Activated CD4-positive, CD25-positive, alpha-beta regulatory T cell treated with anti-CD3 and anti-CD28 coated beads, Interleukin-2, amount 50 U/mL, for 24 hours (primary cell): ENCODE measurements around the gene ACSL1.
"Not testable (repeated sequence)": the region's sequence is repeated elsewhere in the genome, so short reads cannot be mapped to it uniquely, and the experiment has no call there.

ENCODE experiments used
- ATAC-seq, 2 donors: fragments of 150-1000 bp; cut with Tn5 transposase; one replicate each; pipeline ENCODE4 v1.10.0; 2021; ENCODE audit warnings: mild to moderate bottlenecking in 1 of 2, moderate library complexity in 1 of 2

The ACSL1 gene

DNA sequence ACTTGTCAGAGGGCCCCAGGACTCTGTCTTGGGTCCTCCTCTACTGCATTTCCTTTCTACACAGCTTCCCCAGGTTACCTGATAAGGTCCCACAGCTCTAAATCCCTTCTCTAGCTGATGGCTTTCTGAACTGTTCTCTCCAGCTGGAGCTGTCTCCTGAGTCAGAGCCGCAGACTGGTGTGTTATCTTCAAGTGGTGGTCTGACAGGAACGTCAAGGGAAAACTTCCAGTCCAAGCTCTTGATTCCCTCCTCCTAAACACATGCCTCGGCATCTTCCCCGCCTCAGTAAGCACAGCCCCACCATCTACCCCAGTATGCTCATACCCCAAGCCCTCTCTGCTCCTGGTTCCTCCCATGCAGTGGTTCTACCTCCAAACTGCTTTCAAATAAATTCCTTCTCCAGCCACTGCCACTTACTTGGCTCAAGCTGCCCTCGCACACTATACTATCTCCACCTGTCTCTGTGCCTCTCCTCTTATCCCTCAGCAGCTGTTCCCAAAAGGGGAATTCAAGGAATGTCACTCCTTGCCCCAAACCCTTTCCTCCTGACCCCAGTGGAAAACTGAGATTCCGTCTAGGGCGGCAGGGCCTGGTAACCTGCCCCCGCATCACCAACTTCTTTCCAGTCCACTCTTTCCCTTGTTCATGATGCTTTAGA, 74.7 kb downstream of the ACSL1 start:
- ATAC-seq: no peak

DNA sequence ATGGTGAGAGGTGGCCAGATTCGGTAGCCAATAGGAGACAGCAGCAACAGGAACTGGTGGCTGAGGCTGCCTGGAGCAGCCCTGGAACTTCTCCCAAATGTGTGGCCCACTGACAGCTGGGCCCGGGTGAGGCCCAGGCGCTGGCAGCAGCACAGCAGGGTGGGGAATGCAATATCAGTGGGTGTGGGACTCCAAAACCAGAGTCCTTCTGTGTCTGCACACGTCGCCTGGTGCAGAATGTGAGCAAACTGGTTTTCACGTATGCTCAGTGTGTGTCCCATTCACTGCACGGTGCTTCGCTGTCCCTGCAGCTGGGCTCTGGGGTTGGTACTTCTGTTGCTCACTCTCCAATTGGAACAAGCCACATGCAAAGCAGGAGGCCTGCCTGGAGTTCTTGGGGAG, 77.5 kb downstream of the ACSL1 start:
- ATAC-seq: no peak

DNA sequence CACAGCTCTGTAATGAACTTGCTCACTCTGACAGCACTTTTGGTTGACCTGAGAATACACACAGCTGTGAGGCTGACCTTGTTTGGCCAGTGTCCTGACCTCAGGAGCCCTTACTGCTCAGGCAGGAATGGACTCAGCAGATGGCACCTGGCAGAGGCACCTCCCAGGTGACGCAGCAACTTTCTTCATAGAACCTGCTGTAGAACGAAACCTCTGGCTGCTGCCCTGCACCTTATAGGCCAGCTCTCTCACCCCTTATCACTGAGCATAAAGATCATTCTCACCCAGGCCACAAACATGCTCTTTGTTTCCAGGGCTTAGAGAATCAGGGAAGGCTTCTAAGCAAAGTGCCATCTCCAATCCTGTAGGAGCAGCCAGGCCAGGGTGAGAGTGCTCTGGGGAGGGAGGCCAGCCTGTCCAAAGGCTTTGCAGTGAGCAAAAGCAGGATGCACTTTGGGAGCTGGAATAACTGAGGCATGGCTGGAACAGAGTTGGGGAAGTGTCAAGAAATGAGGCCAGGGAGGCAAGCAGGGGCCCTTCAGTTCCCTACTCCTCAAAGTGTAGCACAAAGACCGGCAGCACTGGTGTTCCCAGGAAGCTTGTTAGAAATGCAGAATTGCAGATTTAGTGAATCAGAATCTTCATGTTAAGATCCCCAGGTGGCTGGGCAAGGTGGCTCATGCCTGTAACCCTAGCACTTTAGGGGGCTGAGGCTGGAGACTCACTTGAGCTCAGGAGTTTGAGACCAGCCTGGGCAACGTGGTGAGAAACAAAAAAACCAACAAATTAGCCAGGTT, 78.5 kb downstream of the ACSL1 start:
- ATAC-seq: no peak

DNA sequence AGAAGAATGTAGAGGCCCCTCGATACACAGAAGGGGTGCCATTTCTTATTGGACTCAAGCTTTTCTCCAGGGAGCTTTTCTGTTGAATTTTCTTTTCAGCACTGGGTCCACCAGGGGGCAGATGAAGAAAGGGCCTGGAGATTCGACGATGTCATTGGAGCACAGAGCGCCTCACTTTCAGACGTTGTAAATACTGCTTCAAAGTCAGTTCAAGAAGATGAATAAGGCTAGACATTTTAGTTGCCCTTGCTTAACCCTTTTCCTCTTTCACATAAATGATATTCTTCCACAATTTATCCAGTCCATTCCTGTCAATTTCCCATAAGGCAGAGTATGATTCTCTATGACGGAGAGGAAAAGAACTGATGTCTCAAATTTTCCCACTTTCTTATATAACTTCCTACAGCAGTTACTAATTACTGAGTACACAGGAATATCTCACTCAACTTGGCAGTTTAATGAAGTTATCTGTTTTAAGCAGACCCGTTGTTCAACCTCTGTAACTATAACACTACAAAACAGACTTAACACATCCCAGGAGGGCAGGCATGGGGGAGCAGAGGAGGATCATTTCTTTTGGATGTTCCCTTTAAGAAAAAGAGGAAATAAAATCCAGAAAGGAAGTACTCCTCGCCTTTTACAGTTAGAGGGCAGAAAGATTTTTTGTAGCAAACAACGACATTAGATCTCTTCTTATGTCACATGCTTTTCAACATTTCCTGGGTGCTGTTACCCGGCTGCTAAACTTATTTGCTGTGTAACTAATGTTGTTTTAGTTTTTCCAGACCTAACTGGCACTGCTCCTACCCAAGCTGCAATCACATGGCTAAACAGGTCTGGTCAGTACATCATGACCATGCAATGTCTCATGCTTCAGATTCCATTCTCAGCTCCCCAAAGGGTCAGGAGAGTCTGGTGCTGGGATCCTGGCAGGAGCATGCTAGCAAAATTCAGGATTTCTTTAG, 79.7 kb downstream of the ACSL1 start:
- peak; percentile 68 to 73 for ATAC-seq

DNA sequence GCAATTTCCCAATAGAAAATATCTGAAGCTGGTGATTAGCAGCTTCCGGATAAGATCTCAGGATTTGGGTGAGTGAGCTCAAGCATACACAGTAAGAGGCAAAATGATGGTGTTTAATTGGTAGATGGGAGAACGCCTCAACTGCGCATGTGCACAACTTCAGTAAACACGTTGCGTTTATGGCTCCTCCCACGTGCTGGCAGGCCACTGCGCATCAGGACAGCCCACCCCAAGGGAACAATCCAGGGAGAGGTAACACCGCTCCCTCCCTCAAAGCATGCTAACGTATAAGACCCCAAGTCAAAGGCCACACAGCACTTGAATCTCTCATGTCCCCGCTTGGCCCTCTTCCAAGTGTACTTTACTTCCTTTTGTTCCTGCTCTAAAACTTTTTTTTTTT, 81.5 kb downstream of the ACSL1 start:
- ATAC-seq: no peak

DNA sequence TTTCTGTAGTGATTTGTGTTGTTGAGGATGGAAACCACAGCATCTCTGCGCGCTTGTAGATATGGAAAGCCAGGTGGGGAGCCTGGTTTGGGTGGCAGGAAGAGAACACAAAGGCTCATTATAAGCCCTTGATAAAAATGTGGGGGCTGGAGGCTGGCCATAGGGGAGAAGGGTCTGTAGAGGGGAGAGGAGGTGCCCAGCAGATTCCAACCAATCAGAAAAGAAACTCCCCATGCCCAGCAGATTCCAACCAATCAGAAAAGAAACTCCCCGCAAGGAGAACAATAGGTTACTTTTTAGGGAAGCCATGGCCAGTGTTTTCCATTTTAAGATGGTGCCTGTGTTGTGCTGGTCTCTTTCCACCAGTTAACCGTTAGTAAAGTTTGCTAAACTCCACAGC, 82.1 kb downstream of the ACSL1 start:
- no peak for ATAC-seq

DNA sequence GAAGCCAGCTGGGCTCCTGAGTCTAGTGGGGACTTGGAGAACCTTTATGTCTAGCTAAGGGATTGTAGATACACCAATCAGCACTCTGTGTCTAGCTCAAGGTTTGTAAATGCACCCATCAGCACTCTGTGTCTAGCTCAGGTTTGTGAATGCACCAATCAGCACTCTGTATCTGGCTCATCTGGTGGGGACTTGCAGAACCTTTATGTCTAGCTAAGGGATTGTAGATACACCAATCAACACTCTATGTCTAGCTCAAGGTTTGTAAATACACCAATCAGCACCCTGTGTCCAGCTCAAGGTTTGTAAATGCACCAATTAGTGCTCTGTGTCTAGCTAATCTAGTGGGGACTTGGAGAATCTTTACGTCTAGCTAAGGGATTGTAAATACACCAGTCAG, 84.1 kb downstream of the ACSL1 start:
- not testable (repeated sequence) for ATAC-seq

DNA sequence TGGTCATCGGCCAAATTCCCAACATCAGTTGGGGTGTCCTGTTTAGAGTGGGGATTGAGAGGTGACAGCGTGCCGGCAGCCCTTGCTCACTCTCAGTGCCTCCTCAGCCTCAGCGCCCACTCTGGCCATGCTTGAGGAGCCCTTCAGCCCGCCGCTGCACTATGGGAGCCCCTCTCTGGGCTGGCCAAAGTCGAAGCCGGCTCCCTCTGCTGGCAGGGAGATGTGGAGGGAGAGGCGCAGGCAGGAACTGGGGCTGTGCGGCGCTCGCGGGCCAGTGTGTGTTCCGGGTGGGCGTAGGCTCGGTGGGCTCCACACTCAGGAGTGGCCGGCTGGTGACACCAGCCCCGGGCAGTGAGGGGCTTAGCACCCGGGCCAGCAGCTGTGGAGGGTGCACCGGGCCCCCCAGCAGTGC, 84.8 kb downstream of the ACSL1 start:
- ATAC-seq: no peak

DNA sequence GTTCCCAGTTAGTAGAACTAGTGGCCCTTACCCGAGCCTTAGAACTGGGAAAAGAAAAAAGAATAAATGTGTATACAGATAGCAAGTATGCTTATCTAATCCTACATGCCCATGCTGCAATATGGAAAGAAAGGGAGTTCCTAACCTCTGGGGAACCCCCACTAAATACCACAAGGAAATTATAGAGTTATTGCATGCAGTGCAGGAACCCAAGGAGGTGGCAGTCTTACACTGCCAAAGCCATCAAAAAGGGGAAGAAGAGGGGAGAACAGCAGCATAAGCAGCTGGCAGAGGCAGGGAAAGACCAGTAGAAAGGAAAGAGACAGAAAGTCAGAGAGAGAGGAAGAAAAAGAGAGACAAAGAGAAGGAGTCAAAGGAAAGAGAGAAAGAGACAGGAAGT, 86.2 kb downstream of the ACSL1 start:
- ATAC-seq: not testable (repeated sequence)

DNA sequence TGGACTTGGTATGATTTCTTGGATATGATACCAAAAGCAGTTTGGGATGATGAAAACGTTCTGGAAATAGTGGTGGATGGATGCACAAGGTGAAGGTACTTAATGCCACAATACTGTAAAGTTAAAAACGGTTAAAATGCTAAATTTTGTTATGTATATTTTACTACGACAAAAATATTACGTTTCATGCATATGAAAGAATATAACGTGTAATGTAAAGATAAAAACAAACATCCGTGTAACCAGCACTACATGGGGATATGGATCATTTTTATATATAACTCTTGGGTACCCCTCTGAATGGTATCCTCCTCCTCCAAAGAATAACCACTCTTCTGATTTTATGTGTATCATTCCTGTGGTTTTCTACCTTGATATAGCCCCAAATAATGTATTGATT, 91.0 kb downstream of the ACSL1 start:
- ATAC-seq: no peak

DNA sequence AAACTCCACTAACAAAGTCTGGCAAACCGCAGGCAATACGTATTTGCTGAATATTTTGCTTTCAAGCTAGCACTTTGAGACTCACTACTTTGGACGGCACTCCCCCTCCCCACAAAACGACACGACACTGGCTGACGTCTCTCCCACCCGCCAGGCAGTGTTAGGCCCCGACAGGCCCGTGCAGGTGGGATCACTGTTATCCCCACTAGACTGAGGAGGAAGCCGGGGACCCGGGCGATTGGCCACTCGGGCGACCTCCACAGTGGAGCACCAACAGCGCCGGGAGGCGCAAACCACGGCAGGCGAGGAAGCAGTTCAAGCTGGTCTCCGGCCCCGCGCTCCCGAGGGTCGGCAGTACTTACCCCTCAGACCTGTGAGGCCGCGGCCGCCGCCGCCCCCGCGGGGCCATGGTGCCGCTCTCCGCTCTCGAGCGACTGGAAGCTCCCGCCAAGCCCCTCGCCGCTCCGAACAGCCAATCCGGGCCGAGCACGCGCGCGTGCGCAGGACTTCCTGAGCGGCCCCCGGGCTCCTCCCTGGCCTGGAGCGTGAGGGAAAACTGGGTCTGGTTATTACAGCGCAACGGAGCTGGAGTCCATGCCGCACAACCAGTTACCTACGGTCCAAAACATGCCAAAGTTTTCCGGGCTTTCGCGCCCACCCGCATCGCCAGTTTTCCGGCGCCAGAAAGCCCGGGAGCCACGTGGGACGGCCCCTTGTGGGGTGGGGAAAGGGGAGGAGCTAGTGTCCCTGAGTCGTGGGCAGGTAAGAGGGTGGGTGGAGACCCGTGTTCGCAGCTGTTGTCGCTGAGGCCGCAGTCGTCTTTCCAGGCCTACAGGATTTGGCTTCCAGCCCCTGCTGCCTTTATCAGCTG, 91.9 kb downstream of the ACSL1 start, which contains the start of gene CENPU:
CENPU (minus strand) TSS at position 443 of the 871 bp plus-strand sequence; CDS start at position 409, 34 bp downstream.
- peak; percentile 93 for ATAC-seq

DNA sequence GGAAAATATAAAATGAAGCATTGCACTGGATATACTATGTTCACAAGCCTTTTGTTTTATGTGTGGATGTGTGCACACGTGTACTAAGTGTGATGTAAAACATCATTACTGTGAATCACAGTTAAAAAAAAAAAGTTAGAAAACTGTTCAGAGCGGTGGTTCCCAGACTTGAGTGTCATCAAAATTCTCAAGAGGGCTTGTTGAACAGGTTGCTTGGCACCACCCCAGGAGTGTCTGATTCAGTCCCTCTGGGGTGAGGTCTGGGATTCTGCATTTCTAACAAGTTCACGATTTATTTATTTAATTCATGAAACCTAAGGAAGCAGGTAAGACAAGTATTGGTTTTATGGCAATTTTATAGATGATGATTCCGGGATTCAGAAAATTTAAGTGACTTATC, 93.6 kb downstream of the ACSL1 start:
- ATAC-seq: no peak

DNA sequence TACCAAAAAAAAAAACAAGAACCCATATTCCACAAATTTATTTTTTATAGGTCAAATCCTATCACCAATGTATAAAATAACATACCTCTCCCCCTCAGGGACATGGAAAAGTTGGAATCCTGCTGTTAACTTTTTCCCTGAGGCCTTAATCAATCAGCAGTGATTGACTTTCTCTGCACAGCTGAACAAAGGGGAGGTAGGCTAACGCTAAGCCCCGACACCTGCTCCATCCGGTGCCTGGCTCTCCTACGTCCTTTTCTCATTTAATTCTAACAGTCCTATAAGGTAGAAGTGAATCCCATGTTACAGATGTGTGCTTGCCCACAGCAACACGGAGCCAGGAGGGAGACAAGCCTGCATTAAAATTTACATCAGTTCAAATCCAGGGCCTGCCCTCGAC, 94.7 kb downstream of the ACSL1 start:
- no peak for ATAC-seq

DNA sequence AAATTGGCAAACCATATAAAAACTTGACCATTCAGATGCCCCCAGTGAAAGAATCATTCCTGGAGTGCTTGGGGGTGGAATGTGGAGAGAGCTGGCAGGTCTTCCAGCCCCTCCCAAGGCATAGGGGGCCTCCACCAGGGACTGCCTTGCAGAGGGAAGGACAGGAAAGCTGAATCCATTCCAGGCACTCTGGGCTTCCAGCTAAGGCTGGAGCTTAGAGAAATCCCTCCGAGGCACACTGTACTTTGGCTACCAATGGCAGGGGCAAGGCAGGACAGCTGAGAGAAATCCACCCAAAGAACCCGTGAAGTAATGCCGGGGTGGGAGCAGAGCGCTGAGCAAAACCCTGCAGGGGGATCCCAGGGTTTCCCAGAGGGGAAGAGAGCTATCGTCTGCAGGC, 95.8 kb downstream of the ACSL1 start:
- ATAC-seq: no peak

DNA sequence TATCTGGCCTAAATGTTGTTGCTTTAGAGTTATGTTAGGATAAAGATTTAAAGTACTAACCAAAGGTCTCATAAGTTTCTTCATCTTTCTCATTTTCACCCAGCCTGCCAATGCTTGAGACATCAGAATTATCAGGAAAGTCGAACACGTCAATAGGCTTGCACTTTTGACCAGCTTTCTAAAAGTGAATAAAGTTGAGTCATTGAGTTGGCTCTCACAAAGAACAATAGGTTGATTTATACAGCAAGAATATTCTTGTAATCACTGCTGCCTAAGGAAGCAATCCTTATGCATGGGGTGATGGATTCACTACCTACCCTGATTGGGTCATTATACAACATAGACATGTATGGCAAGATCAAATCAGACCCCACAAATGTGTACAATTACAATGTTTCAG, 96.9 kb downstream of the ACSL1 start:
- ATAC-seq: no peak

DNA sequence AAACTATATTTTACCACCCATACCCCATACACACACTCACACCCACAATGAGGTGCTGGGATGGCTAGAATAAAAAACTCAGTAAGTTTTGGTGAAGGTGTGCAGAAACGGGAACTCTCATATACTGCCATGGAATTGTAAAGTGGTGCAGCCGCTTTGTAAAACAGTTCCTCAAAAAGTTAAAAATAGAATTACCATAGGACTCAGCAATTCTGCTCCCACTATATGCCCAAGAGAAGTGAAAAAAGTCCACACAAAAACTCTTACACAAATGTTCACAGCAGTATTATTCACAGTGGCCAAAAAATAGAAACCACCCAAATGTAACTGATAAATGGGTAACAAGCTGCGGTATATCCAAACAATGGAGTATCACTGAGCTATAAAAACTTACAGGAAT, 98.3 kb downstream of the ACSL1 start:
- no peak for ATAC-seq

DNA sequence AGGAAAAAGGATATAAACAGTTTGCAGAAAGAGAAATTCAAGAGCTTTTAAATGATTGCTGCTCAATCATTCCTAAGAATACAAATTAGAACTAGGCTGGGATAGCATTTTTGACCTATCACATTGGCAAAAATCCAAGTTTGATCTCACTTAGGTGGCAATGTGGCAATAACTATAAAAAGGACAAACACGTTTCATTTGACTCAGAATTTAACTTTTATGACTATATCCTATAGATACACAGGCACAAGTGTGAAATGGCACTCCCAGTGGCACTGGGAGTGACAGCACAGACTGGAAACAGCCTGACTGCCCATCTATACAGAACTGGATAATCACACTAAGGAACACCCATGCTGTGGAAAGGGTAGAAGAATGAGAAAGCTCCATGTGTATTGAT, 103.0 kb downstream of the ACSL1 start:
- ATAC-seq: no peak

DNA sequence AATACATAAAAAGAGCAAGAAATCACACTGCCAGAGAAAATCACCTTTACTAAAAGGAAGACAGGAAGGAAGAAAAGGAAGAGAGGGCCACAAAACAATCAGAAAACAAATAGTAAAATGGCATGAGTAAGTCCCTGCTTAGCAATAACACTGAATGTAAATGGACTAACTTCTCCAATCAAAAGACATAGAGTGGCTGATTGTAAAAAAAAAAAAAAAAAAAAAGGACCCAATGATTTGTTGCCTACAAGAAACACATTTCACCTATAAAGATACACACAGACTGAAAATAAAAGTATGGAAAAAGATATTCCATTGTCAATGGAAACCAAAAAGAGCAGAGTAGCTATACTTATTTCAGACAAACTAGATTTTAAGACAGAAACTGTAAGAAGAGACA, 104.5 kb downstream of the ACSL1 start:
- ATAC-seq: no peak

DNA sequence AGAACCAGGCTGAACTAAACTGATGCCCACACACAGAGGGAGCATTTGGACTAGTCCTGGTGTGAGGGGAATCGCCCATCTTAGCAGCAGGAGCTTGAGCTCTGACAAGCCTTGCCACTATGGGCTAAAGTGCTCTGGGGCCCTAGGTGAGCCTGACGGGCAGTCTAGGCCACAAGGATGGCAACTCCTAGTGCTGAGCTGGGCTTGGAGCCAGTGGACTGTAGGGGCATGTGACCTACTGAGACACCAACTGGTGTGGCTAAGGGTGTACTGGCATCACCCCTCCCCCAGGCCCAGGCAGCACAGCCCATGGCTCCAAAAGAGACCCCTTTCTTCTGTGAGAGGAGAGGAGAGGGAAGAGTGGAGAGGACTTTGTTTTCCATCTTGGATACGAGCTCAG, 106.4 kb downstream of the ACSL1 start:
- no peak for ATAC-seq

DNA sequence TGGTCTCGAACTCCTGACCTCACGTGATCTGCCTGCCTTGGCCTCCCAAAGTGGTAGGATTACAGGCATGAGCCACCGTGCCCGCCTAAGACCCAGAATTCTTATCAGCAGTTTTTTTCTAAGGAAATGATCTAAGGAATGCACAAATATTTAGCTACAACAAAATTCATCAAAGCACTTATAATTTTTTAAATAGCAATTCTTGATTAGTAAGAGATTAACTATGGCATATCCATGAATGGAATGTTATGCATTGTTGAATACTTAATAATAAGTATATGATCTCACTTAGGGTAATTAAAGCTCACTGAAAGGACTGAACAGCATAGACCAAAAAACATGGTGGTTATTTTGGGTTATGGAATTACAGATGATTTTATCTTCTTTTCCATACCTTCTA, 110.2 kb downstream of the ACSL1 start:
- ATAC-seq: no peak

DNA sequence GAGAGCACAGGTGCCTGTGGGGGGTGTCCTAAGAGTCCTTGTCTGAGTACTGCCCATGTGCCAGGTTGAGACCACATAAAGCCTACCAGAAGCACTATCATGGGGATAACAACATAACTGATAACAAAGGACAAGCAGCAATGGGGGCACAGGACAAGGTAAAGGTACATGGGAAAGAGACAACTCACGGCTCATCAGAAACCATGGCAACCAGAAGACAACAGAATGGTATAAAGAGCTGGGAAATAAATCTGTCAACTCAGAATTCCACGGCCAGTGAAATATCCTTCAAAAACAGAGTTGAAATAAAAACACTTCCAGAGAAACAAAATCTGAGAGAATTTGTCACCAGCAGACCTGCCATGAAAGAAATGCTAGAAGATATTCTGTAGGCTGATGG, 111.9 kb downstream of the ACSL1 start:
- no peak for ATAC-seq

DNA sequence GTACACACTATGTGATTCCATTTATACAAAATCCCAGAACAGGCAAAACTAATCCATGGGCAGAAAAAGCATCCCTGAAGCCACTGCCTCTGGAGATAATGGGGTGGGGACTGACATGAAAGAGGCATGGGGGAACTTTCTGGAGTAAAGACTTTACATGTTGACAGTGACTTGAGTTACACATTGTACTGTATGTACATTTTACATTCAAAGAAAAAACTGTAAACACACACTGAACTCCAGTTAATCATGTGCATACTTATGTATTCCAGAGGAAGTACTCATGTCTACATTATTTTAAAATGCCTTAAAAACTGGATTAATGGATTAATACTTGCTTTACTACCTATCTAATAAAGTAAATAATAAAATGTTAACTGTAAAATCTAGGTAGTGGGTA, 113.4 kb downstream of the ACSL1 start:
- ATAC-seq: no peak
